ENCODE measurements around the gene NUTF2. TPM values are rescaled to one million over a fixed set of nuclear protein-coding genes. Genes with fewer than 3 reads are reported as not detected.
"Not testable (repeated sequence)": the region's sequence is repeated elsewhere in the genome, so short reads cannot be mapped to it uniquely, and the experiment has no call there.

Gene NUTF2
- total RNA-seq, 2 donors from 2014 or later: 58.3 to 108 TPM

GRCh38 chr16:67910158-67910557, 63.4 kb downstream of the NUTF2 start:
- TF ChIP-seq, protein P1, sequence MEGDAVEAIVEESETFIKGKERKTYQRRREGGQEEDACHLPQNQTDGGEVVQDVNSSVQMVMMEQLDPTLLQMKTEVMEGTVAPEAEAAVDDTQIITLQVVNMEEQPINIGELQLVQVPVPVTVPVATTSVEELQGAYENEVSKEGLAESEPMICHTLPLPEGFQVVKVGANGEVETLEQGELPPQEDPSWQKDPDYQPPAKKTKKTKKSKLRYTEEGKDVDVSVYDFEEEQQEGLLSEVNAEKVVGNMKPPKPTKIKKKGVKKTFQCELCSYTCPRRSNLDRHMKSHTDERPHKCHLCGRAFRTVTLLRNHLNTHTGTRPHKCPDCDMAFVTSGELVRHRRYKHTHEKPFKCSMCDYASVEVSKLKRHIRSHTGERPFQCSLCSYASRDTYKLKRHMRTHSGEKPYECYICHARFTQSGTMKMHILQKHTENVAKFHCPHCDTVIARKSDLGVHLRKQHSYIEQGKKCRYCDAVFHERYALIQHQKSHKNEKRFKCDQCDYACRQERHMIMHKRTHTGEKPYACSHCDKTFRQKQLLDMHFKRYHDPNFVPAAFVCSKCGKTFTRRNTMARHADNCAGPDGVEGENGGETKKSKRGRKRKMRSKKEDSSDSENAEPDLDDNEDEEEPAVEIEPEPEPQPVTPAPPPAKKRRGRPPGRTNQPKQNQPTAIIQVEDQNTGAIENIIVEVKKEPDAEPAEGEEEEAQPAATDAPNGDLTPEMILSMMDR (IDR thresholded peaks at IDR 0.05): no peak
- peaks cover 5% of the 10 kb centered on the region for H3K36me3 ChIP-seq
- intact Hi-C loops (cut with DNase I): no loop called here

GRCh38 chr16:67914758-67915495, 68.2 kb downstream of the NUTF2 start:
- Histone ChIP-seq H3K4me3 (no peak overlapping the region), H3K36me3 (peaks cover 5% of the 10 kb centered on the region), H3K27me3 (no peaks in the 10 kb centered on the region), H3K4me1 (no peaks in the 10 kb centered on the region), H3K9me3 (no peaks in the 10 kb centered on the region), H3K9ac (ENCODE audit: low read depth in 2 of 2, low read length in 2 of 2) (no peak overlapping the region), H3K27ac (no peak overlapping the region)
- intact Hi-C loops (cut with DNase I): no loop called here
- DNase-seq: no peak
- TF ChIP-seq, protein P1 (IDR thresholded peaks at IDR 0.05): no peak

More at GRCh38 chr16:67910158-67910557, 63.4 kb downstream of the NUTF2 start:
- Histone ChIP-seq H3K9me3 (no peaks in the 10 kb centered on the region), H3K27me3 (no peaks in the 10 kb centered on the region), H3K27ac (no peak overlapping the region), H3K4me1 (no peaks in the 10 kb centered on the region), H3K9ac (ENCODE audit: low read depth in 2 of 2, low read length in 2 of 2) (no peak overlapping the region), H3K4me3 (no peak overlapping the region)
- DNase-seq: no peak

DNA sequence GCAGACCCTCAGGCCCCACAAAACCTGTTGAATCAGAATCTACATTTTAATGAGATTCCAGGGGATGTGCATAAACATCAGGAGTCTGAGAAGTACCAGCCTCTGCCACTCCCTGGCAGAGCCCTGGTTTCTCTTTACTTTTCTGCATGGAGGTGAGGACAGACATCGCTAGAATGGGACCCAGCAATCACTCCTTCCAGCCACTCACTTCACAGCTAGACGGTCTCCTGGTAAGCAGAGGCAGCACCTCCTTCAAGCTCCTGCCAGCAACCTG, 68.7 kb downstream of the NUTF2 start:
- intact Hi-C loops (cut with DNase I); DNase-seq; H3K27ac ChIP-seq; H3K36me3 ChIP-seq; H3K4me1 ChIP-seq; H3K4me3 ChIP-seq; H3K9me3 ChIP-seq; H3K27me3 ChIP-seq; H3K9ac ChIP-seq (ENCODE audit: low read depth in 2 of 2, low read length in 2 of 2): not testable (repeated sequence)

DNA sequence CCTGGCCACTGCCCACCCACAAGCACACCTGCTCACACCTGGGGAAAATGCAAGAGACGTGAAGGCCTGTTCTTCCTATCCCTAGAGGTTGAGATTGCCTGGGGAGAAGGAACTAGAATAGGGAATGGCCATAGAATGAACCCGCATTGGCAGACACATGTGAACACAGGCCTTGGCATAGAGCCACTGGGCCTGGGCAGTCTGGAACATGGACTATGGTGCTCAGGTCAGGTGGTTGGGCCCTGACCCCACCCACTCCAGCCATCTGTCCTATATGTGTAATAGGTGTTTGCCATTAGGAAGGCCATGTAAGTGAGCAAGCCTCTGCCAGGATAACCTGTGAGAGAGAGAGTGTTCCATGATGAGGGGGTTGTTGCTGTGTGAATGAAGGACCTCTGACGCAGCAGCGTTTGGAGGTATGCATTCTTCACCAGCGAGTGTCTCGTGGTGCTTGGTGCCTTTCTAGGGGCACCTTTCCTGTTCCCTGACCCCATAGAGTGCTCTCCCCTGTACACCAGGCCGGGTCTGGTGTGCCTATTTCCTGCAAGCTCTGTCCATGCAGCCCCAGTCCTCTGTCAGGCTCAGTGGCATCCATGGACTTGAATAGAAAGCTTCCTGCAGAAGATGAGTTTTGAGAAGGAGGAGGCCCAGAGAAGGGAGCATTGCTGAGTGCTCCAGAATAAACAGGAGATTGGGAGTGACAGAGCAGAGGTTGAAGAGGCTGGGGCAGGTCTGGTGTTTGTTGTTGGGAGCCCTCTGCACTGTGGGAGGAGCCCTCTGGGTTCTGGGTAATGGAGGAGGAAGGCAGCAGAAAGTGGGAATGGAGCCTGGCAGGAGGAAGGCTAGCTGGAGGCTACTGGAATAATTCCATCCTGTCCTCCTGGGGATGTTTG, 69.3 kb downstream of the NUTF2 start:
- H3K36me3 ChIP-seq: no peaks in the 10 kb centered on the region
- H3K4me1 ChIP-seq: no peaks in the 10 kb centered on the region

GRCh38 chr16:67917140-67917851, 70.6 kb downstream of the NUTF2 start:
- TF ChIP-seq, protein P1 (IDR thresholded peaks at IDR 0.05): no peak
- H3K27ac ChIP-seq: no peak overlapping the region
- DNase-seq: no peak
- H3K4me1 ChIP-seq: no peaks in the 10 kb centered on the region
- no peak overlapping the region for H3K4me3 ChIP-seq
- H3K36me3 ChIP-seq: no peaks in the 10 kb centered on the region
- no peaks in the 10 kb centered on the region for H3K9me3 ChIP-seq
- no peak overlapping the region for H3K9ac ChIP-seq (ENCODE audit: low read depth in 2 of 2, low read length in 2 of 2)
- H3K27me3 ChIP-seq: no peaks in the 10 kb centered on the region
- intact Hi-C loops (cut with DNase I): no loop called here

More for the DNA sequence above, 69.3 kb downstream of the NUTF2 start:
- no peak overlapping the region for H3K27ac ChIP-seq
- DNase-seq: no peak
- no peak overlapping the region for H3K4me3 ChIP-seq
- H3K9ac ChIP-seq (ENCODE audit: low read depth in 2 of 2, low read length in 2 of 2): no peak overlapping the region
- H3K9me3 ChIP-seq: no peaks in the 10 kb centered on the region
- intact Hi-C loops (cut with DNase I): no loop called here
- TF ChIP-seq, protein P1 (IDR thresholded peaks at IDR 0.05): no peak
- H3K27me3 ChIP-seq: no peaks in the 10 kb centered on the region

Measured in colonic mucosa (tissue), 4 donors.